ENCODE results near the gene ADAM10.
"Not testable (repeated sequence)": the region's sequence is repeated elsewhere in the genome, so short reads cannot be mapped to it uniquely, and the experiment has no call there.

Gene ADAM10

GRCh38 chr15:58676766-58677165 is 72.7 kb downstream of the ADAM10 start:
- DNase-seq (ENCODE audit: low read depth in 2 of 2), result no peak

- DNase-seq (ENCODE audit: low read depth in 2 of 2), result no peak
Observed at GRCh38 chr15:58671186-58671585, 78.3 kb downstream of the ADAM10 start.

GRCh38 chr15:58669108-58669507 is 80.4 kb downstream of the ADAM10 start:
- no peak for DNase-seq (ENCODE audit: low read depth in 2 of 2)

- DNase-seq (ENCODE audit: low read depth in 2 of 2), result no peak
Observed at GRCh38 chr15:58666957-58667356, 82.5 kb downstream of the ADAM10 start.

GRCh38 chr15:58665672-58666071 is 83.8 kb downstream of the ADAM10 start:
- DNase-seq (ENCODE audit: low read depth in 2 of 2), result no peak

- DNase-seq (ENCODE audit: low read depth in 2 of 2), result no peak
Observed at GRCh38 chr15:58650102-58650501, 99.4 kb downstream of the ADAM10 start.

GRCh38 chr15:58649175-58649574 is 100.3 kb downstream of the ADAM10 start:
- no peak for DNase-seq (ENCODE audit: low read depth in 2 of 2)

- no peak for DNase-seq (ENCODE audit: low read depth in 2 of 2)
Observed at GRCh38 chr15:58643996-58644395, 105.5 kb downstream of the ADAM10 start.

- no peak for DNase-seq (ENCODE audit: low read depth in 2 of 2)
Observed at GRCh38 chr15:58641660-58642059, 107.8 kb downstream of the ADAM10 start.

- DNase-seq (ENCODE audit: low read depth in 2 of 2), result no peak
Observed at GRCh38 chr15:58639992-58640391, 109.5 kb downstream of the ADAM10 start.

GRCh38 chr15:58639002-58639756 is 110.3 kb downstream of the ADAM10 start:
- DNase-seq (ENCODE audit: low read depth in 2 of 2), result no peak

- no peak for DNase-seq (ENCODE audit: low read depth in 2 of 2)
Observed at GRCh38 chr15:58632789-58633188, 116.7 kb downstream of the ADAM10 start.

- no peak for DNase-seq (ENCODE audit: low read depth in 2 of 2)
Observed at GRCh38 chr15:58631319-58631718, 118.2 kb downstream of the ADAM10 start.

GRCh38 chr15:58629625-58630024 is 119.9 kb downstream of the ADAM10 start:
- no peak for DNase-seq (ENCODE audit: low read depth in 2 of 2)

- DNase-seq (ENCODE audit: low read depth in 2 of 2), result no peak
Observed at GRCh38 chr15:58628206-58628947, 121.1 kb downstream of the ADAM10 start.

- DNase-seq (ENCODE audit: low read depth in 2 of 2), result no peak
Observed at GRCh38 chr15:58627701-58628100, 121.8 kb downstream of the ADAM10 start.

GRCh38 chr15:58627046-58627445 is 122.5 kb downstream of the ADAM10 start:
- no peak for DNase-seq (ENCODE audit: low read depth in 2 of 2)

- DNase-seq (ENCODE audit: low read depth in 2 of 2), result no peak
Observed at GRCh38 chr15:58626378-58626777, 123.1 kb downstream of the ADAM10 start.

GRCh38 chr15:58622877-58623276 is 126.6 kb downstream of the ADAM10 start:
- DNase-seq (ENCODE audit: low read depth in 2 of 2), result no peak

- DNase-seq (ENCODE audit: low read depth in 2 of 2), result not testable (repeated sequence)
Observed at GRCh38 chr15:58620268-58620667, 129.2 kb downstream of the ADAM10 start.

GRCh38 chr15:58616171-58616570 is 133.3 kb downstream of the ADAM10 start:
- no peak for DNase-seq (ENCODE audit: low read depth in 2 of 2)

GRCh38 chr15:58611731-58612676 is 137.5 kb downstream of the ADAM10 start:
- DNase-seq (ENCODE audit: low read depth in 2 of 2), result no peak

All from stimulated activated CD8-positive, alpha-beta memory T cell treated with anti-CD3 and anti-CD28 coated beads, Interleukin-15, amount 100 ng/mL, for 48 hours (primary cell).